ENCODE measurements around the gene BCORL1. TPM values are rescaled to one million over a fixed set of nuclear protein-coding genes. Genes with fewer than 3 reads are reported as not detected.

Gene BCORL1
- total RNA-seq, 4 donors from 2014 or later = 1.7 to 4.0 (median 2.7) TPM

DNA sequence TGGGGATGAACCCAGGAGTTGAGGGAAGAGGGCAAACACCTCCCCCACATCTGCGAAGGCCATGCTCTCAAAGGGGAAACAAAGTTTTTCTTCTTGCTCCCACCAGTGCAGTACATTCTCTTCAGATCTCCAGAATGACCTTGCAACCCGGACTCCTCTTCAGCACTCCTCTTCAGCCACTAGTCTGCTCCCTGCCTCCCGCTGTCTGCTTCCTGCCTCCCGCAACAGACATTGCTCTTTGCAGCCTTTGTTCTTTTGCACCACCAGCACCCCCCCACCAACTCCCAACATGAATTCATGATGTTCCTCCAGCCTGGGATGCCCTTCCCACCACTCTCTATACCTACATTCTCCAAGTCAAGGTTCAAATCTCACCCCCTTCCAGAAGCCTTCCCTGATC is 44.4 kb upstream of the BCORL1 start:
- Histone ChIP-seq H3K4me3 (no peak overlapping the region), H3K36me3 (no peaks in the 10 kb centered on the region), H3K27ac (no peak overlapping the region), H3K27me3 (peaks cover 0 to 4% (median 0%) of the 10 kb centered on the region in 4 donors), H3K9me3 (no peaks in the 10 kb centered on the region), H3K4me1 (peaks cover 0 to under 1% (median 0%) of the 10 kb centered on the region in 3 donors)
- 64 to 79% methylated on average over 4 of the region's 4 CpGs for WGBS, 2 donors
- DNase-seq = no peak
- TF ChIP-seq, protein P1, sequence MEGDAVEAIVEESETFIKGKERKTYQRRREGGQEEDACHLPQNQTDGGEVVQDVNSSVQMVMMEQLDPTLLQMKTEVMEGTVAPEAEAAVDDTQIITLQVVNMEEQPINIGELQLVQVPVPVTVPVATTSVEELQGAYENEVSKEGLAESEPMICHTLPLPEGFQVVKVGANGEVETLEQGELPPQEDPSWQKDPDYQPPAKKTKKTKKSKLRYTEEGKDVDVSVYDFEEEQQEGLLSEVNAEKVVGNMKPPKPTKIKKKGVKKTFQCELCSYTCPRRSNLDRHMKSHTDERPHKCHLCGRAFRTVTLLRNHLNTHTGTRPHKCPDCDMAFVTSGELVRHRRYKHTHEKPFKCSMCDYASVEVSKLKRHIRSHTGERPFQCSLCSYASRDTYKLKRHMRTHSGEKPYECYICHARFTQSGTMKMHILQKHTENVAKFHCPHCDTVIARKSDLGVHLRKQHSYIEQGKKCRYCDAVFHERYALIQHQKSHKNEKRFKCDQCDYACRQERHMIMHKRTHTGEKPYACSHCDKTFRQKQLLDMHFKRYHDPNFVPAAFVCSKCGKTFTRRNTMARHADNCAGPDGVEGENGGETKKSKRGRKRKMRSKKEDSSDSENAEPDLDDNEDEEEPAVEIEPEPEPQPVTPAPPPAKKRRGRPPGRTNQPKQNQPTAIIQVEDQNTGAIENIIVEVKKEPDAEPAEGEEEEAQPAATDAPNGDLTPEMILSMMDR (IDR thresholded peaks at IDR 0.05) = no peak
- TF ChIP-seq POLR2A (IDR thresholded peaks at IDR 0.05) = no peak
- intact Hi-C loops (cut with DNase I) = no loop called here

DNA sequence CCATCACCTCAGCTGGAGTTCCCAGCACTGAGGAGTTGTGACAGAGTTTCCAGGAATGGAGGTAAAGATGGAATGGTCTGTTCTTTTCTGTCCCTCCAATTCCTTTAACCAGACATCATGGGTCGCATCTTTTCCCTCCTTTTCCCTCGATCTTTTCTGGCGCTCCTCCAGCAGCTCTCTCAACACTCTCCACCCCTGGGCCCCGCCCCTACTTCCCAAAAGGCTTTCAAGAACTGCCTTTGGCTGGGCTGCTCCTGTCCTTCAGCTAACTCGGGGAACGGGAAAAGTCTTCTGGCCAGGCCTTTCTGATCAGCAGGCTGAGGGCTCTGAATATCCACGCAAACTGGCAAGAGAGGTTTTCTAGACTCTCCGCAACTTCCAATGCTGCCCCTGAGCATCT is 42.4 kb upstream of the BCORL1 start:
- Histone ChIP-seq H3K9me3 (no peaks in the 10 kb centered on the region), H3K27me3 (peaks cover 0 to 4% (median 0%) of the 10 kb centered on the region in 4 donors), H3K4me3 (no peak overlapping the region), H3K27ac (no peak overlapping the region), H3K36me3 (no peaks in the 10 kb centered on the region), H3K4me1 (no peaks in the 10 kb centered on the region)
- intact Hi-C loops (cut with DNase I) = no loop called here
- DNase-seq = no peak
- WGBS, 2 donors = 8 to 51% methylated on average over 6 to 8 of the region's 8 CpGs
- TF ChIP-seq POLR2A (IDR thresholded peaks at IDR 0.05) = no peak
- TF ChIP-seq, protein P1 (IDR thresholded peaks at IDR 0.05) = no peak

DNA sequence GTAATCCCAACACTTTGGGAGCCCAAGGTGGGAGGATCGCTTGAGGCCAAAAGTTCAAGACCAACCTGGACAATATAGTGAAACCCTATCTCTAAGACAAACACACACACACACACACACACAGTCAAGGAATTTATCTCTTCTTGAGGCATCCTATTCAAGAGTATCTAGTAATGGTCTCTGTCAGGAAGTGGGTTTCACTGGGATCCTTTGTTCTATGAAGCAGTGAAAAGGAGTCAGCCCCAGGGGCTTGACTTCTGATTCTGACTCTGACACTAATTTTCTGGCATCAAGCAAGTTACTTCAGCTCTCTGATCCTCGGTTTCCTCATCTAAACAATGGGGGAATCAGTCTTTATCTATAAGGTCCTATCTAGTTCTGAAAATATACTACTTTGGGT is 41.7 kb upstream of the BCORL1 start:
- intact Hi-C loops (cut with DNase I) = no loop called here
- Histone ChIP-seq H3K4me1 (no peaks in the 10 kb centered on the region), H3K36me3 (no peaks in the 10 kb centered on the region), H3K4me3 (no peak overlapping the region), H3K27ac (no peak overlapping the region), H3K9me3 (no peaks in the 10 kb centered on the region), H3K27me3 (peaks cover 0 to 4% (median 0%) of the 10 kb centered on the region in 4 donors)
- TF ChIP-seq, protein P1 (IDR thresholded peaks at IDR 0.05) = no peak
- no peak for TF ChIP-seq POLR2A (IDR thresholded peaks at IDR 0.05)
- no peak for DNase-seq
- WGBS, 2 donors = 70 to 83% methylated on average over 1 to 2 of the region's 2 CpGs

DNA sequence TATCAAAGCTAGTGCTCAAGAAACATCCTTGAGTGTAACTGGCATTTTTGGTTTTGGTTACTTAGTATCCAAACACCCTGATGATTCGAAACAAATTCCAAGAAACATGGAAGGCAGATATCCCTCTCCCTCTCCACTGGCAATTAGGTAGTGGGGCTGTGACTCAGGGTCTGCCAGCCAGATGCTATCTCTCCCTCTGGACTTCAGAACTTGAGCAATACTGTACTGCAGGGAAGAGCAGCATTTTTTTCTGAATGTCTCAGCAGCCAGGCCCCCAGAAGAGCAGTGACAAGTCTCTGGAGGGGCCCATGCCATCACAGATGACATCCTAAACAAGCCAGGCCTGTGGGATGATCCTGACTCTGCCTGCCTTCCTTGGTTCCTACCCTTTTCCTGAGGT is 37.3 kb upstream of the BCORL1 start:
- intact Hi-C loops (cut with DNase I) = no loop called here
- Histone ChIP-seq H3K4me3 (no peak overlapping the region), H3K27me3 (no peaks in the 10 kb centered on the region), H3K9me3 (no peaks in the 10 kb centered on the region), H3K27ac (no peak overlapping the region), H3K4me1 (no peaks in the 10 kb centered on the region), H3K36me3 (no peaks in the 10 kb centered on the region)
- WGBS, 2 donors = 92 to 100% methylated on average over 1 of the region's 1 CpG
- TF ChIP-seq POLR2A (IDR thresholded peaks at IDR 0.05) = no peak
- TF ChIP-seq, protein P1 (IDR thresholded peaks at IDR 0.05) = no peak
- no peak for DNase-seq

DNA sequence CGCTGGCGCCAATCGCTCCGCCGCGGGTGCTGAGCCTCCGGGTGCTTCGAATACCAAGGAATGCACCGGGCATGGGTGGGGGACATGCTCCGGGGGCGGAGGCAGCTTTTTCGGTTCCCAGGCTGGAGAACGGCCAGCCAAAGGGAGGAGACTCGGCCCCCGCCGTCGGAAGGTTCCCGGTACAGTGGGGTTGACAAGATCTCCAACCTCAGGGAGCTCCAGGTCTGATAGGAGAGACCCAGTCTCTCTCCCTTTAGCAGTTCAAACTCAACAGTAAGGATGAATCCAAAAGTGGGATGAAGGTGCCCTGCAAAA is 29.1 kb upstream of the BCORL1 start:
- peaks cover 0 to 28% (median 5%) of the 10 kb centered on the region in 3 donors for H3K4me1 ChIP-seq
- TF ChIP-seq, protein P1 (IDR thresholded peaks at IDR 0.05) = no peak
- TF ChIP-seq POLR2A (IDR thresholded peaks at IDR 0.05) = no peak
- no peaks in the 10 kb centered on the region for H3K36me3 ChIP-seq
- no peaks in the 10 kb centered on the region for H3K9me3 ChIP-seq
- H3K4me3 ChIP-seq = peak overlapping the region; percentile 3 to 61 (median 42)
- WGBS, 2 donors = 70% methylated on average over 2 of the region's 18 CpGs; no CpG with 5 or more reads in 1 of the 2 donors
- intact Hi-C loops (cut with DNase I) = no loop called here
- no peak for DNase-seq
- H3K27ac ChIP-seq = no peak overlapping the region
- no peaks in the 10 kb centered on the region for H3K27me3 ChIP-seq

Measured in esophagus squamous epithelium (tissue), 5 donors.